Liver (tissue), 9 donors: ENCODE measurements around the gene WIPI1. TPM values are rescaled to one million over a fixed set of nuclear protein-coding genes. Genes with fewer than 3 reads are reported as not detected.

Experiments
- DNase-seq: peaks from one replicate; pipeline ENCODE4 v3.0.0-alpha.2; 2017; ENCODE audit warnings: low spot score
- H3K27ac ChIP-seq, 2 donors: one replicate each; pipeline ENCODE4 v1.7.0; 2013; ENCODE audit warnings: inconsistent platforms in 2 of 2, low read length in 2 of 2, control low read depth in 1 of 2, low read depth in 1 of 2, mild to moderate bottlenecking in 1 of 2
- H3K27me3 ChIP-seq, 4 donors: one replicate each; pipeline versions ENCODE4 v1.6.1 to v1.7.0; 2013; ENCODE audit warnings: low read length in 3 of 4, inconsistent platforms in 1 of 4, mild to moderate bottlenecking in 1 of 4, moderate library complexity in 1 of 4; ENCODE audit not compliant: control insufficient read depth in 4 of 4, insufficient read depth in 4 of 4
- H3K36me3 ChIP-seq, 4 donors: one replicate each; pipeline versions ENCODE4 v1.6.1 to v1.7.0; 2013; ENCODE audit warnings: low read length in 3 of 4, mild to moderate bottlenecking in 3 of 4, low read depth in 1 of 4, moderate library complexity in 1 of 4; ENCODE audit not compliant: control insufficient read depth in 4 of 4, insufficient read depth in 3 of 4
- H3K4me1 ChIP-seq, 4 donors: one replicate each; pipeline versions ENCODE4 v1.6.1 to v1.7.0; 2013; ENCODE audit warnings: low read length in 3 of 4, mild to moderate bottlenecking in 3 of 4, moderate library complexity in 1 of 4; ENCODE audit not compliant: control insufficient read depth in 4 of 4, insufficient read depth in 4 of 4
- H3K4me3 ChIP-seq, 3 donors: one replicate each; pipeline versions ENCODE4 v1.6.1 to v1.7.0; 2013; ENCODE audit warnings: low read length in 3 of 3, control low read depth in 1 of 3, low read depth in 1 of 3, mild to moderate bottlenecking in 1 of 3
- H3K9ac ChIP-seq, 2 donors: one replicate each; pipeline ENCODE4 v1.7.0; 2013; ENCODE audit warnings: low read length in 2 of 2, mild to moderate bottlenecking in 2 of 2, moderate library complexity in 2 of 2, control low read depth in 1 of 2, low read depth in 1 of 2
- H3K9me3 ChIP-seq, 4 donors: one replicate each; pipeline versions ENCODE4 v1.6.1 to v1.7.0; 2013; ENCODE audit warnings: low read length in 3 of 4; ENCODE audit not compliant: control insufficient read depth in 4 of 4
- ATF3 ChIP-seq: IDR thresholded peaks from 2 replicates; pipeline ENCODE4 v1.6.1; 2016; ENCODE audit warnings: antibody characterized with exemption
- CTCF ChIP-seq: fragments of 150-350 bp; IDR thresholded peaks from 2 replicates; pipeline ENCODE4 v1.5.1; 2017; ENCODE audit warnings: improper control_type of control experiment, low read depth, low read length; ENCODE audit not compliant: missing input control
- EGR1 ChIP-seq, 2 donors: IDR thresholded peaks; 2 replicates each; pipeline ENCODE4 v1.6.1; 2016 to 2018; ENCODE audit warnings: antibody characterized with exemption in 2 of 2, low read depth in 2 of 2
- FOXA1 ChIP-seq: IDR thresholded peaks from 2 replicates; pipeline ENCODE4 v1.6.1; 2016; ENCODE audit warnings: antibody characterized with exemption
- FOXA2 ChIP-seq: IDR thresholded peaks from 2 replicates; pipeline ENCODE4 v1.6.1; 2016; ENCODE audit warnings: antibody characterized with exemption
- GABPA ChIP-seq, 2 donors: IDR thresholded peaks in 1 of 2; conservative IDR thresholded peaks in 1 of 2; 2 replicates each; pipeline ENCODE4 v1.6.1; 2016; ENCODE audit warnings: antibody characterized with exemption in 2 of 2, mild to moderate bottlenecking in 1 of 2, moderate library complexity in 1 of 2
- HNF4A ChIP-seq, 2 donors: conservative IDR thresholded peaks; 2 replicates each; pipeline ENCODE4 v1.6.1; 2016; ENCODE audit warnings: antibody characterized with exemption in 2 of 2, mild to moderate bottlenecking in 2 of 2
- HNF4G ChIP-seq: IDR thresholded peaks from 2 replicates; pipeline ENCODE4 v1.6.1; 2016; ENCODE audit warnings: antibody characterized with exemption
- JUND ChIP-seq, 2 donors: IDR thresholded peaks; 2 replicates each; pipeline ENCODE4 v1.6.1; 2016; ENCODE audit warnings: antibody characterized with exemption in 2 of 2
- MAX ChIP-seq: IDR thresholded peaks from 2 replicates; pipeline ENCODE4 v1.6.1; 2016; ENCODE audit warnings: antibody characterized with exemption
- NR2F2 ChIP-seq: IDR thresholded peaks from 2 replicates; pipeline ENCODE4 v1.6.1; 2016; ENCODE audit warnings: antibody characterized with exemption
- RAD21 ChIP-seq, 2 donors: IDR thresholded peaks; 2 replicates each; pipeline ENCODE4 v1.6.1; 2016; ENCODE audit warnings: antibody characterized with exemption in 2 of 2, mild to moderate bottlenecking in 2 of 2
- REST ChIP-seq: IDR thresholded peaks from 2 replicates; pipeline ENCODE4 v1.6.1; 2016; ENCODE audit warnings: antibody characterized with exemption, mild to moderate bottlenecking
- RXRA ChIP-seq, 2 donors: IDR thresholded peaks; 2 replicates each; pipeline ENCODE4 v1.6.1; 2017 to 2018; ENCODE audit warnings: antibody characterized with exemption in 2 of 2, mild to moderate bottlenecking in 1 of 2
- TAF1 ChIP-seq: conservative IDR thresholded peaks from 2 replicates; pipeline ENCODE4 v1.6.1; 2016; ENCODE audit warnings: antibody characterized with exemption, mild to moderate bottlenecking
- YY1 ChIP-seq: IDR thresholded peaks from 2 replicates; pipeline ENCODE4 v1.6.1; 2016; ENCODE audit warnings: antibody characterized with exemption, mild to moderate bottlenecking
- ZBTB33 ChIP-seq: IDR thresholded peaks from 2 replicates; pipeline ENCODE4 v1.6.1; 2016; ENCODE audit warnings: antibody characterized with exemption
- WGBS: extraction: QIAGEN DNeasy Blood & Tissue Kit; methylation state at CpG from one replicate; pipeline ENCODE4 v1.1.7; 2013; 5-methylcytosine and 5-hydroxymethylcytosine counted together
- polyA plus RNA-seq, 2 donors: library from polyadenylated mRNA; stranded (reverse) in 1 of 2; unstranded in 1 of 2; fragments of 200-250 nt in 1 of 2; fragments of >200 nt in 1 of 2; fragmentation: Nextera tagmentation in 1 of 2; extraction: Ambion mirVana in 1 of 2; gene quantifications; one replicate each; pipeline versions ENCODE4 v1.2.1 to v1.2.3, GENCODE V29; 2013 to 2015
- total RNA-seq, 2 donors: library from RNA; depleted of rRNA; stranded (reverse); fragments of >200 nt; gene quantifications; one replicate each; pipeline ENCODE4 v1.2.3, GENCODE V29; 2014
- donor health status: healthy.
- donor health status: healthy.
- donor health status: healthy.
- donor health status: healthy.
- donor health status: healthy.

Gene WIPI1
- total and polyA plus RNA-seq, 4 donors: 21.1 to 48.6 (median 29.8) TPM

GRCh38 chr17:68431661-68432071 lies 25.6 kb downstream of the WIPI1 start:
- DNase-seq: no peak
- WGBS: 75% methylated on average over 15 of the region's 15 CpGs

GRCh38 chr17:68431045-68431608 lies 26.2 kb downstream of the WIPI1 start:
- no peaks in the 10 kb centered on the region for H3K9me3 ChIP-seq
- peaks cover 0 to 11% (median 4%) of the 10 kb centered on the region in 4 donors for H3K4me1 ChIP-seq
- no peaks in the 10 kb centered on the region for H3K27me3 ChIP-seq
- WGBS: 91% methylated on average over 13 of the region's 13 CpGs
- no peak overlapping the region for H3K27ac ChIP-seq
- DNase-seq: no peak
- no peak for TF ChIP-seq FOXA2
- TF ChIP-seq REST: no peak
- no peak for TF ChIP-seq HNF4G
- no peak for TF ChIP-seq MAX
- TF ChIP-seq HNF4A (conservative IDR thresholded peaks at IDR 0.05): no peak
- no peak for TF ChIP-seq FOXA1
- TF ChIP-seq GABPA (IDR thresholded peaks at IDR 0.05 in 1 of 2, conservative IDR thresholded peaks at IDR 0.05 in 1 of 2): no peak
- TF ChIP-seq YY1: no peak
- TF ChIP-seq RXRA (IDR thresholded peaks at IDR 0.05): no peak
- TF ChIP-seq TAF1: no peak
- no peak for TF ChIP-seq CTCF
- no peak for TF ChIP-seq NR2F2
- TF ChIP-seq EGR1 (IDR thresholded peaks at IDR 0.05; ENCODE audit: low read depth in 2 of 2): no peak
- TF ChIP-seq ZBTB33: no peak
- TF ChIP-seq JUND (IDR thresholded peaks at IDR 0.05): no peak
- TF ChIP-seq ATF3: no peak
- no peak overlapping the region for H3K4me3 ChIP-seq
- peaks cover 2 to 44% (median 26%) of the 10 kb centered on the region in 4 donors for H3K36me3 ChIP-seq
- no peak overlapping the region for H3K9ac ChIP-seq

More at GRCh38 chr17:68431661-68432071, 25.6 kb downstream of the WIPI1 start:
- Histone ChIP-seq H3K27ac (no peak overlapping the region), H3K9me3 (no peaks in the 10 kb centered on the region), H3K4me3 (no peak overlapping the region), H3K9ac (no peak overlapping the region), H3K4me1 (peaks cover 0 to 16% (median 6%) of the 10 kb centered on the region in 4 donors), H3K27me3 (no peaks in the 10 kb centered on the region), H3K36me3 (peaks cover 2 to 42% (median 26%) of the 10 kb centered on the region in 4 donors)
- TF ChIP-seq RAD21 (IDR thresholded peaks at IDR 0.05) (peak; percentile 29 to 43), NR2F2 (no peak), GABPA (IDR thresholded peaks at IDR 0.05 in 1 of 2, conservative IDR thresholded peaks at IDR 0.05 in 1 of 2) (no peak)
